GM12892 (cell line): ENCODE results near the gene SEC14L6.

ENCODE experiments used
- DNase-seq: peaks from one replicate; pipeline ENCODE4 v3.0.0; 2011; ENCODE audit not compliant: insufficient read length
- FAIRE-seq: peaks from 2 replicates; lab custom pipeline; 2011; peaks lifted over from hg19 to GRCh38; lab: Jason Lieb, UNC
- POLR2A ChIP-seq: IDR thresholded peaks from 2 replicates; pipeline ENCODE4 v1.6.1; 2011; ENCODE audit warnings: low read depth, low read length, control low read depth
- POLR2AphosphoS5 ChIP-seq: IDR thresholded peaks from 2 replicates; pipeline ENCODE4 v1.6.1; 2011; ENCODE audit warnings: low read depth, low read length, control low read depth
- TAF1 ChIP-seq: IDR thresholded peaks from 2 replicates; pipeline ENCODE4 v1.6.1; 2011; ENCODE audit warnings: low read depth, mild to moderate bottlenecking, control low read depth, low read length, borderline replicate concordance

Gene SEC14L6

DNA sequence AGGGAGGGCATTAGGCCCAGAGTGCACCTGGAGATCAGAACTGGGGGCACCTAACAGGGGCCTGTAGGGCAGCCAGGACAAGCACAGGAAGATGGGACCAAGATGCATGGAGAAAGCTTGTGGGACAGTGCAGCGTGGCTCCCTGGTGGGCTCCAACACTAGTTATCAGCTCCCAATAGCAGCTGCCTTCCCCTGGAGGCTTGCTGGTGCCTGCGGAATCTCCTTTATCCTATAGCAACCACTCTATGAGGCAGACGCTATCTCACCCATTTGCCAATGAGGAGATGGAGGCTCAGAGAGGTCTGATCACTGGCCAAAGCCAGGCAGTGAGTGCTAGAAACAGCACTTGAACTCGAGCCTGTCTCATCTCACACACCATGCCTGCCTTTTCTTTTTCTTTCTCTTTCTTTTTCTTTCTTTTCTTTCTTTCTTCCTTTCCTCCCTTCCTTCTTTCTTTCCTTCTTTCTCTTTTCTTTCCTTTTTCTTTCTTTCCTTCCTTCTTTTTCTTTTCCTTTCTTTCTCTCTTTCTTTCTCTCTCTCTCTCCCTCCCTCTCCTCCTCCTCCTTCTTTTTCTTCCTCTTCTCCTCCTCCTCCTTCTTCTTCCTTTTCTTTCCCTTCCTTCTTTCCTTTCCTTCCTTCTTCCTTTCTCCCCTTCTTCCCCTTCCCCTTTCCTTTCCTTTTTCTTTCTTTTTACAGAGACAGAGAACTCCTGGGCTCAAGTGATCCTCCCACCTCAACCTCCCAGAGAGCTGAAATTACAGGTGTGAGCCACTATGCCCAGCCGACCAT, 25.0 kb downstream of the SEC14L6 start:
- FAIRE-seq (no peak), DNase-seq (no peak)
- no peak for TF ChIP-seq POLR2AphosphoS5
- no peak for TF ChIP-seq TAF1
- no peak for TF ChIP-seq POLR2A

DNA sequence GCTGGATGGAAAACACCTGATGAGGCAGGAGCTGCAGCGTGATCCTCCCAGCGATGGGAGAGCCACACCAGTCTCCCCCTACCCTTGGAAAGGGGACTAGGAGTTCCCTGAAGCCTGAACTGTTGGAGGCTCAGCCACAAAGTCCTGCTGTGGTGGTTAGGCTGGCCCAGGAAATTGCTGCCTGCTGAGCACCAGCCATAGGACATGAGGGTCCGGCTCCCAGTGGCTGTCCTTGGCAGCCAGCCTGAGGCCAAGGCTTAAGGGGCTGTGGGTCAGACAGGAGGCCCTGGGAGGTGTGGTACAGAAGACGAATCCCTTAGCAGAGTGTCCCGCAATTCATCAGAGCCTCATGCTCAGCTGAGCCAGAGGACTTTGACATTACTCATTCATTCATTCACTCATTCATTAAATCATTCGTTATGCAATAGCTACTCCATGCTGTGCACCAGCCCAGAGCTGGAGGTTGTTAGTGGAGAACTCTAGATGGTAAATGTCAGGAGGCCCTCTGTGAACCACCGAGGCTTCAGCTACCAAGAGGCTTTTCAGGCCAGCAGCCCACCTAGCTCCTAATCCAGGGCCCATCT, 26.6 kb downstream of the SEC14L6 start:
- no peak for TF ChIP-seq POLR2A
- TF ChIP-seq TAF1, result no peak
- TF ChIP-seq POLR2AphosphoS5, result no peak
- DNase-seq, result no peak
- no peak for FAIRE-seq

DNA sequence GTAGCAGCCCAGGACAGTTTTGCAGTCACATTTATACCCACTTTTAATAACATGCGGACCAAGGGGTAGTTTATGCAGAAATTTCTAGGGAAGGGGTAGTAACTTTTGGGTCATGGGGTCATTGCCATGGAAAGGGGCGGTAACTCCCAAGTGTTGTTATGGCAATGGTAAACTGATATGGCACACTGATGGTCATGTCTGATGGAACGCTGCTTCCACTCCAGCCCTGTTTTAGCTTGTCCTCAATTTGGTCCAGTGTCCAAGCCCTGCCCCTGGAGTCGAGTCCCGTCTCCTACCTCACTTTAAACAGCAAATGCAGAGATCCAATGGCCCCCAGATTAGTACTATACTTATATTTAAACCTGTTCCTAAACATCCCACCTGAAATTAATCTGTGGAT, 29.8 kb downstream of the SEC14L6 start:
- DNase-seq (no peak), FAIRE-seq (no peak)
- TF ChIP-seq POLR2A (no peak), TAF1 (no peak), POLR2AphosphoS5 (no peak)

DNA sequence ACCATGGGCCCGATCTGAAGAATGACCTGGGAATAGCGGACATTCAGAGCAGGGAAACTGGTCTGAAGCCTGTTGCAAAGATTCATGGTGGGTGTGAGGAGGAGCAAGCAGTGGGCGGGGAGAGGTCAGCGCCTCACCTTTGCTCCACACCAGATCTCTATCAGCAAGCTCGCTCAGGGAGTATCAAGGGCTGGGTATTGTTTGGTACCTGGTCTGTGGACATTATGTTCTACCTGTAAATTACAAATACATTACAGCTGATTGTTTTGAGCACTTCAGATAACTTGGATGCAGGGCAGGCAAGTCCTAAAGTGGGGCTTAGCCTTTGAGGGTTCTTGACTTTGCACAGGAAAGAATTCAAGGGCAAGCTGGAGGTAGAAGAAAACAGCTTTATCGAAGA, 30.3 kb downstream of the SEC14L6 start:
- no peak for DNase-seq
- no peak for FAIRE-seq
- TF ChIP-seq POLR2AphosphoS5 (no peak), POLR2A (no peak), TAF1 (no peak)

DNA sequence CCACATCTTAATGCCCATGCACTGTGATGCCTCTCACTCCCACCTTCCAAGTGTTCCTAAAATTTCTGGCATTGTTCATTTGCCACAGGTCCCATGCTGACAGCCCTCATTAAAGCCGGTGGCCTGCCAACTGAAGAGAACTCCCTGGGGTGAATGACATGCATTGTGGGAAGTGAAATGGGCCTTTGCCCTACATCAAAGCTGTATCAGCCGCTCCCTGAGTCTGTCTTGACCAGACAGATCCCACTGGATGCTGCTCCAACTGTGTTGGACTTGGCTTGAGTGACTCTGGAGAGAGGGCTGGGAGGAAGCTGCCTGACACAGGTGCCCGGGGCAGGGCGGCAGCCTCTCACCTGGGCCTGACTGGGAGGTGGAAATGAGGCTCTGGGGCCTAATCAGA, 32.3 kb downstream of the SEC14L6 start:
- DNase-seq (no peak), FAIRE-seq (no peak)
- no peak for TF ChIP-seq TAF1
- no peak for TF ChIP-seq POLR2AphosphoS5
- no peak for TF ChIP-seq POLR2A

DNA sequence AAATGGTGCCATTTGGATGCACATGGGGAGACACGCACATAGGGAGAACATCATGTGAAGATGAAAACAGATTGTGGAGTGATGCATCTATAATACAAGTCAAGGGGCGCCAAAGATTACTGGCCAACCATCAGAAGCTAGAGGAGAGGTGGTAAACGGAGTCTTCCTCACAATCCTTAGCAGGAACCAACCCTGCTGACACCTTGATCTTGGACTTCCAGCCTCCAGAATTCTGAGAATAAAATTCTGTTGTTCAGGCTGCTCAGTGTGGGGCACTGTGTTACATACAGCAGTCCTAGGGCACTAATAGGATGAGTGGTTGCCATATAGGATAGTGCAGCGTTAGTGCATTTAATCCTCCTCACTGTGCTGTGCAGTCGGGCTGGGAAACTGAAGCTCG, 33.1 kb downstream of the SEC14L6 start:
- no peak for DNase-seq
- no peak for FAIRE-seq
- TF ChIP-seq TAF1 (no peak), POLR2A (no peak), POLR2AphosphoS5 (no peak)

DNA sequence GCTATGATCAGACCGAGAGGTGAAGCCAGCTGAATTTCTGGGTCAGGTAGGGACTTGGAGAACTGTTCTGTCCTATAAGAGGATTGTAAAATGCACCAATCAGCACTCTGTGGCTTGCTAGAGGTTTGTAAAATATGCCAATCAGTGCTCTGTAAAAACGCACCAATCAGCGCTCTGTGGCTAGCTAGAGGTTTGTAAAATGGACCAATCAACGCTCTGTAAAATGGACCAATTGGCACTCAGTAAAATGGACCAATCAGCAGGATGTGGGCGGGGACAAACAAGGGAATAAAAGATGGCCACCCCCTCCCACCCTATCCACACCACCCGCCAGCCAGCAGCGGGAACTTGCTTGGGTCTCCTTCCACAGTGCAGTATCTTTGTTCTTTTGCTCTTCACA, 34.6 kb downstream of the SEC14L6 start:
- TF ChIP-seq TAF1 (no peak), POLR2A (no peak), POLR2AphosphoS5 (no peak)
- no peak for DNase-seq
- no peak for FAIRE-seq

DNA sequence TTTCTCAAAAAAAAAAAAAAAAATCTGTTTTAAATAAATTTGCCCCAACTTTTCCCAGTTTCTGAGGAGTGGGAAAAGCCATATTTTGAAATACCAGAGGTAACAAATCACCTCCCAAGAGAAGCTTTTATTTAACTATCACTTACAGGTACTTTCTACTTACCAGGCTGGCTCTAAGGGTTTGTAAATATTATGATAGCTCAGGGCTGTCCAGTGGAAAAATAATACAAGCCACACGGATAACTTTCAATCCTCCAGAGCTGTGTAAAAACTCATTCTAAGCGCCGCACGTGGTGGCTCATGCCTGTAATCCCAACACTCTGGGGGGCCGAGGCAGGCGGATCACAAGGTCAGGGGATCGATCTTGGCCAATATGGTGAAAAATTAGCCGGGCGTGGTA, 35.4 kb downstream of the SEC14L6 start:
- no peak for TF ChIP-seq TAF1
- TF ChIP-seq POLR2AphosphoS5, result no peak
- TF ChIP-seq POLR2A, result no peak
- no peak for FAIRE-seq
- no peak for DNase-seq

DNA sequence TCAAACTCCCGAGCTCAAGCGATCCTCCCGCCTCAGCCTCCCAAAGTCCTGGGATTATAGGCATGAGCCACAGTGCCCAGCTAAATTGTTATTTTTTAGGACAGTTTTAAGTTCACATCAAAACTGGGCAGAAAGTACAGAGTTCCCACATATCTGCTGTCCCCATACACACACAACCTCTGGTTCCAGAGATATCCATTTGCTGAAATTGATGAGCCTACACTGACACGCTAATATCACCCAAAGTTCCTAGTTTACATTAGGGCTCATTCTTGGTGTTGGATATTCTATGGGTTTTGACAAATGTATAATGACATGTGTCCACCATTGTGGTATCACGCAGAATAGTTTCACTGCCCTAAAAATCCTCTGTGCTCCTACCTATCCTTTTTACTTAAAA, 38.3 kb downstream of the SEC14L6 start:
- FAIRE-seq, result no peak
- no peak for TF ChIP-seq POLR2A
- TF ChIP-seq POLR2AphosphoS5, result no peak
- no peak for TF ChIP-seq TAF1
- no peak for DNase-seq

DNA sequence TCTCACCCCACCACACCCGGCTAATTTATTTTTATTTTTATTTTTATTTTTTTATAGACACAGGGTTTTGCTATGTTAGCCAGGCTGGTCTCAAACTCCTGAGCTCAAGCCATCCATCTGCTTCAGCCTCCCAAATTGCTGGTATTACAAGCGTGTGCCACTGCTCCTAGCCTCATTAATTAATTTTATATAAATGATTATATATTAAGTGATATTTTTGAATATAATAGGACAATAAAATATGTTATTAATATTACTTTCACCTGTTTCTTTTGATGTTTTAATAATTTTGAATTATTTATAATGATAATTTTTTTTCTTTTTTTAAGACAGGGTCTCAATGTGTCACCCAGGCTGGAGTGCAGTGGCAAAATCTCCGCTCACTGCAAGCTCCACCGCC, 38.9 kb downstream of the SEC14L6 start:
- no peak for FAIRE-seq
- TF ChIP-seq TAF1 (no peak), POLR2AphosphoS5 (no peak), POLR2A (no peak)
- DNase-seq, result no peak

DNA sequence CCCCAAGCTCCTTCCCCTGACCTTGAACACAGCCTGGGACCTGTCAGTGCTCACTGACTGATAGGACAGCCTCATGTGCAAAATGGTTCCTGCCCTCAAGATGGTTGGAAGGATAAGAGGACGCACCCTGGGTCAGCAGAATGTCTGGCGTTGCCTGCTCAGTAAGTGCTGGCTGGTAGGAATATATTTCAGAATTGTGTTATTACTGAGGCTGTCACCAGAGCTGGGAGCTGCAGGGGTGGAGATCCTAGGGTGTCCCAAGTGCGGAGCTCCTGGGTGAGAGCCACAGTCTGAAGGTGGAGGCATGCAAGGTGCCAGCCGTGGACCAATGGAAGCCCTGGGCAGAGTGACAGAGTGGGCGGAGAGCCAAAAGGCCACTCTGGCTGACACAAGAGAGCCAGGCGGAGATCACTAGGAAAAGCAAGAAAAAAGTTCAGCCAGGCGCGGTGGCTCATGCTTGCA, 40.0 kb downstream of the SEC14L6 start:
- DNase-seq, result no peak
- no peak for FAIRE-seq
- TF ChIP-seq POLR2AphosphoS5, result no peak
- no peak for TF ChIP-seq POLR2A
- no peak for TF ChIP-seq TAF1

DNA sequence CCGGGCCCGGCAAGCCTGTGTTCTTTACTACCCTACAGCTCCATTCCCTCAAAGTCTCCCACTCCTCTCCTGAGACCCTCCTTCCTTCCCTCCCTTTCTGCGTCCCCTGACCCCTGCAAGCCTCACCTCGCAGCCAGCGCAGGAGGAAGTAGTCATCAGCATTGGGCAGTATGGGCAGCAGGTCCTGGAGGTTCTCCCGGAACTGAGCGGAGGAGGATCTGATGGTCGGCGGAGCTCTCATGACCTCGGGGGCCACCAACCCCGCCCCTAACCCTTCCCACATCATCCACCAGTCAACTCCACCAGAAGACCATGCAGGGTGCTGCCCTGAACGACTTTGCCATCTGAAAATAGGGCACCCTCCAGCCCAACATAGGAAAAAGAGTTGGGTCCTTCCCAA, 43.0 kb downstream of the SEC14L6 start:
- TF ChIP-seq POLR2AphosphoS5, result no peak
- no peak for TF ChIP-seq POLR2A
- no peak for TF ChIP-seq TAF1
- no peak for DNase-seq
- no peak for FAIRE-seq

DNA sequence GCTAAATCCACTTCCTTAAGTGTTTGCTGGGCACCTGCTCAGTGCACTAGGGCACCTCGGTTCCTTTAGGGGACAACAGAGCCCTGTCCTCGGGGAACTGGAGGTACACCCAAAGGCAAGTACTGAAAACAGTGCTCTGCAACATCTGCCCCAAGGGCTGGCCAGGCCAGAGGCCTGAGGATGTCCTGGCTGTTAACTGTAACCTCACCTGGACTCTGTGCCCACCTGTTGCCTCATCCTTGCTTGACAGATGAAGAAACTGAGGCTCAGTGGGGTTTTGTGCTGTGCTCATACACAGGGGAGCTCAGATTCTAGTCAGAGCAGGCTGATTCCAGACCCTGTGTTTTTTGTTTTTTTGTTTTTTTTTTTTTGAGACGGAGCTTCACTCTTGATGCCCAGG, 43.6 kb downstream of the SEC14L6 start:
- FAIRE-seq, result no peak

More for the DNA sequence above, 43.6 kb downstream of the SEC14L6 start:
- TF ChIP-seq POLR2AphosphoS5, result no peak
- TF ChIP-seq POLR2A, result no peak
- no peak for TF ChIP-seq TAF1
- no peak for DNase-seq
